ENCODE results near the gene ELMO1.

The ELMO1 gene

GRCh38 chr7:36881233-36881874 is 567.3 kb downstream of the ELMO1 start:
- DNase-seq (ENCODE audit: low read depth in 2 of 2) = no peak

GRCh38 chr7:36880108-36880507 is 568.6 kb downstream of the ELMO1 start:
- no peak for DNase-seq (ENCODE audit: low read depth in 2 of 2)

- DNase-seq (ENCODE audit: low read depth in 2 of 2) = no peak
Measured at GRCh38 chr7:36879021-36879420, 569.6 kb downstream of the ELMO1 start.

- no peak for DNase-seq (ENCODE audit: low read depth in 2 of 2)
Measured at GRCh38 chr7:36878288-36878687, 570.4 kb downstream of the ELMO1 start.

GRCh38 chr7:36875794-36876193 is 572.9 kb downstream of the ELMO1 start:
- DNase-seq (ENCODE audit: low read depth in 2 of 2) = no peak

GRCh38 chr7:36874041-36874440 is 574.6 kb downstream of the ELMO1 start:
- DNase-seq (ENCODE audit: low read depth in 2 of 2) = no peak

GRCh38 chr7:36871863-36872262 is 576.8 kb downstream of the ELMO1 start:
- no peak for DNase-seq (ENCODE audit: low read depth in 2 of 2)

GRCh38 chr7:36871355-36871738 is 577.3 kb downstream of the ELMO1 start:
- DNase-seq (ENCODE audit: low read depth in 2 of 2) = no peak

GRCh38 chr7:36870625-36871354 is 577.9 kb downstream of the ELMO1 start:
- DNase-seq (ENCODE audit: low read depth in 2 of 2) = no peak

GRCh38 chr7:36868727-36869411 is 579.8 kb downstream of the ELMO1 start:
- no peak for DNase-seq (ENCODE audit: low read depth in 2 of 2)

GRCh38 chr7:36865019-36865418 is 583.6 kb downstream of the ELMO1 start:
- no peak for DNase-seq (ENCODE audit: low read depth in 2 of 2)

- DNase-seq (ENCODE audit: low read depth in 2 of 2) = no peak
Measured at GRCh38 chr7:36863901-36864701, 584.6 kb downstream of the ELMO1 start.

GRCh38 chr7:36862771-36863261 is 585.8 kb downstream of the ELMO1 start:
- no peak for DNase-seq (ENCODE audit: low read depth in 2 of 2)

- no peak for DNase-seq (ENCODE audit: low read depth in 2 of 2)
Measured at GRCh38 chr7:36861656-36862055, 587.0 kb downstream of the ELMO1 start.

GRCh38 chr7:36860681-36861080 is 588.0 kb downstream of the ELMO1 start:
- no peak for DNase-seq (ENCODE audit: low read depth in 2 of 2)

- DNase-seq (ENCODE audit: low read depth in 2 of 2) = no peak
Measured at GRCh38 chr7:36855330-36855729, 593.3 kb downstream of the ELMO1 start.

- no peak for DNase-seq (ENCODE audit: low read depth in 2 of 2)
Measured at GRCh38 chr7:36854652-36855051, 594.0 kb downstream of the ELMO1 start.

GRCh38 chr7:36852931-36853330 is 595.7 kb downstream of the ELMO1 start:
- DNase-seq (ENCODE audit: low read depth in 2 of 2) = no peak

GRCh38 chr7:36852017-36852416 is 596.6 kb downstream of the ELMO1 start:
- no peak for DNase-seq (ENCODE audit: low read depth in 2 of 2)

GRCh38 chr7:36851382-36851781 is 597.3 kb downstream of the ELMO1 start:
- DNase-seq (ENCODE audit: low read depth in 2 of 2) = no peak

GRCh38 chr7:36847946-36848345 is 600.7 kb downstream of the ELMO1 start:
- no peak for DNase-seq (ENCODE audit: low read depth in 2 of 2)

- DNase-seq (ENCODE audit: low read depth in 2 of 2) = no peak
Measured at GRCh38 chr7:36844374-36844773, 604.3 kb downstream of the ELMO1 start.

All from stimulated activated CD4-positive, alpha-beta T cell treated with anti-CD3 and anti-CD28 coated beads, Interleukin-1b, Interleukin-23, amount 100 ng/mL, for 4 hours (primary cell).